HepG2 (cell line): ENCODE data around the gene PMEL. TPM values are rescaled to one million over a fixed set of nuclear protein-coding genes. Genes with fewer than 3 reads are reported as not detected.

ENCODE experiments used
- BRCA1 ChIP-seq: sonication (generic); formaldehyde crosslinking; IDR thresholded peaks from 2 replicates; pipeline ENCODE4 v1.4.0; 2020; ENCODE audit warnings: missing genetic modification reagents
- CEBPG ChIP-seq: IDR thresholded peaks from 2 replicates; pipeline ENCODE4 v1.6.1; 2016
- EZH2 ChIP-seq: conservative IDR thresholded peaks from 2 replicates; pipeline ENCODE4 v1.6.1; 2012; ENCODE audit warnings: mild to moderate bottlenecking, low read depth, low read length, moderate library complexity
- FOXO4 ChIP-seq: sonication (generic); formaldehyde crosslinking; conservative IDR thresholded peaks from 2 replicates; pipeline ENCODE4 v1.8.1; 2023; ENCODE audit warnings: missing genetic modification reagents
- HMGXB3 ChIP-seq: sonication (generic); formaldehyde crosslinking; IDR thresholded peaks from 2 replicates; pipeline ENCODE4 v1.4.0; 2020; ENCODE audit warnings: missing genetic modification reagents, borderline replicate concordance
- IKZF1 ChIP-seq: fragments of 450-650 bp; IDR thresholded peaks from 2 replicates; pipeline ENCODE4 v1.7.1; 2016
- JUNB ChIP-seq: sonication (generic); formaldehyde crosslinking; IDR thresholded peaks from 2 replicates; pipeline ENCODE4 v1.8.0; 2022; ENCODE audit warnings: missing genetic modification reagents, mild to moderate bottlenecking, borderline replicate concordance
- NFIB ChIP-seq: sonication (generic); formaldehyde crosslinking; IDR thresholded peaks from 2 replicates; pipeline ENCODE4 v1.9.0; 2021; ENCODE audit warnings: missing genetic modification reagents, mild to moderate bottlenecking, borderline replicate concordance
- NR2F6 ChIP-seq, 2 experiments: IDR thresholded peaks; 2 replicates each; pipeline ENCODE4 v1.6.1; 2016; ENCODE audit warnings: antibody characterized with exemption in 1 of 2, mild to moderate bottlenecking in 1 of 2
- PRPF4 ChIP-seq: fragments of 200-400 bp; formaldehyde crosslinking; IDR thresholded peaks from 2 replicates; pipeline ENCODE4 v1.6.1; 2016; ENCODE audit warnings: low read length, low read depth; ENCODE audit not compliant: poor library complexity, severe bottlenecking
- SMAD3 ChIP-seq: sonication (generic); formaldehyde crosslinking; IDR thresholded peaks from 2 replicates; pipeline ENCODE4 v1.4.0; 2020; ENCODE audit warnings: missing genetic modification reagents
- TEAD2 ChIP-seq: sonication (generic); formaldehyde crosslinking; IDR thresholded peaks from 2 replicates; pipeline ENCODE4 v1.9.0; 2021; ENCODE audit warnings: missing genetic modification reagents
- TFAP4 ChIP-seq: sonication (generic); IDR thresholded peaks from 2 replicates; pipeline ENCODE4 v1.6.1; 2016; ENCODE audit warnings: low read depth, borderline replicate concordance
- YY1 ChIP-seq: IDR thresholded peaks from 2 replicates; pipeline ENCODE4 v1.6.1; 2011; ENCODE audit warnings: low read length, low read depth, moderate library complexity, mild to moderate bottlenecking; ENCODE audit not compliant: insufficient read depth, insufficient replicate concordance
- ZBTB3 ChIP-seq: sonication (generic); formaldehyde crosslinking; IDR thresholded peaks from 2 replicates; pipeline ENCODE4 v1.4.0; 2020; ENCODE audit warnings: low read depth, mild to moderate bottlenecking, moderate library complexity, missing genetic modification reagents, borderline replicate concordance
- ZFP82 ChIP-seq: sonication (generic); formaldehyde crosslinking; IDR thresholded peaks from 2 replicates; pipeline ENCODE4 v1.5.1; 2020; ENCODE audit warnings: mild to moderate bottlenecking, missing genetic modification reagents, borderline replicate concordance
- ZMAT3 ChIP-seq: sonication (generic); formaldehyde crosslinking; conservative IDR thresholded peaks from 2 replicates; pipeline ENCODE4 v1.7.0; 2021; ENCODE audit warnings: missing genetic modification reagents
- ZNF569 ChIP-seq: sonication (generic); formaldehyde crosslinking; IDR thresholded peaks from 2 replicates; pipeline ENCODE4 v1.5.0; 2020; ENCODE audit warnings: mild to moderate bottlenecking, missing genetic modification reagents, moderate library complexity, borderline replicate concordance
- ZSCAN22 ChIP-seq: sonication (generic); formaldehyde crosslinking; IDR thresholded peaks from 2 replicates; pipeline ENCODE4 v1.4.0; 2020; ENCODE audit warnings: mild to moderate bottlenecking, missing genetic modification reagents
- polyA plus RNA-seq, 8 experiments: library from polyadenylated mRNA; depleted of rRNA in 3 of 8; stranded (reverse) in 7 of 8; unstranded in 1 of 8; fragments of >200 nt; fragmentation: Illumina TruSeq in 4 of 8; extraction: Trizol in 4 of 8; gene quantifications; 2 replicates each; pipeline versions ENCODE4 v1.2.1 to v1.2.3, GENCODE V29; 2011 to 2016; ENCODE audit warnings: low read depth in 4 of 8, missing spikeins in 1 of 8, mixed read lengths in 1 of 8; ENCODE audit not compliant: insufficient read depth in 1 of 8
- total RNA-seq, 5 experiments: library from RNA; depleted of rRNA; stranded (reverse); fragments of >200 nt; fragmentation: Illumina TruSeq; extraction: Trizol; gene quantifications; 2 replicates each; pipeline ENCODE4 v1.2.3, GENCODE V29; 2016; ENCODE audit warnings: low read depth in 1 of 5
- TF ChIP-seq, protein P1 (sequence below): sonication (generic); formaldehyde crosslinking; conservative IDR thresholded peaks from 2 replicates; pipeline ENCODE4 v1.4.0; 2020; ENCODE audit warnings: missing genetic modification reagents

The PMEL gene
- total and polyA plus RNA-seq, 2 of the 13 experiments (the other 11 are each of a cell fraction or from before 2014, with no cell fraction given), result 0.49 to 3.3 TPM

DNA sequence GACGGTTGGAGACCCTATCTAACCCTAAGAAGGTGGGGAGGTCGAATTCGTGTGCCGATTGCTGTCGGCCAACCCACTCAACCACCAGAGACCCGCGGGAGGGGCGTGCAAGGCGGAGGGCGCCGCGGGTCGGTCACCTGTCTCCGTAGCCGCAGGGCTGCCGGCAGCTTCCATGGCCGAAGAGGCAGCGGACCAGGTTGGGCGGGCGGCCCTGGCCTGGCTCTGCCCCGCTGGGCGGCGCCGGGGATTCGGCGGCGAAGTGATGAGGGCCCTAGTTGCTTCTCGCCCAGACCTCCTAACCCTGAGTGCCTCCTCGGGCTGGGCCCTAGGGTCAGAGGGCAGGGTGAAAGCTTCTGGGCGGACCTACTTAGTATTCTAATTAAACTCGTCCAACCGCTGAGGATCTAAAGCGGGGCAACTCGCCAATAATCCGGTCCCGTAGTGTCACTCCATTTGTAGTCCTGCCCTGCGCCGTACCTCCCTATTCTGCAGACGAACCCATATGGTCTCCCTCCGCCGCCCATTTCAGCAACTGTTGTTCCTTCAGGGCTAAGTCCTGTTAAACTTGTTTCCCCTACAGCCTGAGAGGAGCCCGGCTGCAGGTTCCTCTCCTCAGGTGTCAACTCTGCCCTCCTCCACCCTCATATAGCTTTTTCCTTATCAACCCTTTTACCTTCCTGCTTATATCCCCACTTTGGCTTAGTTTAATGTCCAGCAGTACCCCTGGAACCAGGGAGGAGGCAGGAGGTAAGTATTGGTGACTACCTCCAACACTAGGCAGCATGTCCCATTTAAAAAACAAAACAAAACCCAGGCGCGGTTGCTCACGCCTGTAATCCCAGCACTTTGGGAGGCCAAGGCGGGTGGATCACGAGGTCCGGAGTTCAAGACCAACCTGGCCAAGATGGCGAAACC is 38.0 kb downstream of the PMEL start, which contains the start of gene PYM1 (continued):
- TF ChIP-seq, protein P1, sequence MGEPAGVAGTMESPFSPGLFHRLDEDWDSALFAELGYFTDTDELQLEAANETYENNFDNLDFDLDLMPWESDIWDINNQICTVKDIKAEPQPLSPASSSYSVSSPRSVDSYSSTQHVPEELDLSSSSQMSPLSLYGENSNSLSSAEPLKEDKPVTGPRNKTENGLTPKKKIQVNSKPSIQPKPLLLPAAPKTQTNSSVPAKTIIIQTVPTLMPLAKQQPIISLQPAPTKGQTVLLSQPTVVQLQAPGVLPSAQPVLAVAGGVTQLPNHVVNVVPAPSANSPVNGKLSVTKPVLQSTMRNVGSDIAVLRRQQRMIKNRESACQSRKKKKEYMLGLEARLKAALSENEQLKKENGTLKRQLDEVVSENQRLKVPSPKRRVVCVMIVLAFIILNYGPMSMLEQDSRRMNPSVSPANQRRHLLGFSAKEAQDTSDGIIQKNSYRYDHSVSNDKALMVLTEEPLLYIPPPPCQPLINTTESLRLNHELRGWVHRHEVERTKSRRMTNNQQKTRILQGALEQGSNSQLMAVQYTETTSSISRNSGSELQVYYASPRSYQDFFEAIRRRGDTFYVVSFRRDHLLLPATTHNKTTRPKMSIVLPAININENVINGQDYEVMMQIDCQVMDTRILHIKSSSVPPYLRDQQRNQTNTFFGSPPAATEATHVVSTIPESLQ (CRISPR knock-in tag), result no peak
- no peak for TF ChIP-seq JUNB (CRISPR knock-in tag)
- peak; percentile 57 for TF ChIP-seq YY1
- TF ChIP-seq HMGXB3 (CRISPR knock-in tag), result peak; percentile 74; the same call in 1 of the 2 replicates
- 0 out of 2 replicates have a peak, but pooled peaks have one; percentile 79 for TF ChIP-seq ZNF569 (CRISPR knock-in tag)
- peak; percentile 84 for TF ChIP-seq NR2F6 (IDR thresholded peaks at IDR 0.05)
- TF ChIP-seq NR2F6 (CRISPR knock-in tag; IDR thresholded peaks at IDR 0.05), result peak; percentile 89
- TF ChIP-seq BRCA1, result peak; percentile 67; the same call in 1 of the 2 replicates
- peak; percentile 42; the same call in 1 of the 2 replicates for TF ChIP-seq ZMAT3 (CRISPR knock-in tag)
- TF ChIP-seq TFAP4, result peak; percentile 43; the same call in 1 of the 2 replicates
- TF ChIP-seq ZSCAN22, result no peak
- TF ChIP-seq CEBPG, result no peak
- no peak for TF ChIP-seq TEAD2 (CRISPR knock-in tag)
- no peak for TF ChIP-seq FOXO4 (CRISPR knock-in tag)
- TF ChIP-seq NFIB, result no peak; the same call in 1 of the 2 replicates
- no peak for TF ChIP-seq ZBTB3 (CRISPR knock-in tag)
- TF ChIP-seq PRPF4, result no peak
- no peak for TF ChIP-seq IKZF1
- no peak for TF ChIP-seq SMAD3 (CRISPR knock-in tag)
- TF ChIP-seq EZH2, result no peak
- no peak for TF ChIP-seq ZFP82 (CRISPR knock-in tag)
